ENCODE measurements around the gene MACO1. TPM values are rescaled to one million over a fixed set of nuclear protein-coding genes. Genes with fewer than 3 reads are reported as not detected.
A peak's percentile ranks its signal among the peaks of the same experiment; 100 is the strongest.
"Not testable (repeated sequence)": the region's sequence is repeated elsewhere in the genome, so short reads cannot be mapped to it uniquely, and the experiment has no call there.

MACO1 gene
- total RNA-seq, 2 donors from 2014 or later: 19.4 to 25.9 TPM

- intact Hi-C loops (cut with DNase I, micrococcal nuclease): not testable (repeated sequence)
- ATAC-seq (peak; percentile 13), DNase-seq (peak; percentile 54 to 63)
These were observed 76.1 kb downstream of the MACO1 start for GRCh38 chr1:25506566-25507463.

- DNase-seq (no peak), ATAC-seq (no peak)
- intact Hi-C loops (cut with DNase I, micrococcal nuclease): no loop called here
These were observed 83.0 kb downstream of the MACO1 start for GRCh38 chr1:25513666-25514065.

GRCh38 chr1:25515033-25515432, 84.3 kb downstream of the MACO1 start:
- DNase-seq (no peak), ATAC-seq (no peak)
- intact Hi-C loops (cut with DNase I, micrococcal nuclease): no loop called here

GRCh38 chr1:25516686-25517085, 86.0 kb downstream of the MACO1 start:
- ATAC-seq (no peak), DNase-seq (no peak)
- intact Hi-C loops (cut with DNase I, micrococcal nuclease): no loop called here

- DNase-seq (no peak), ATAC-seq (no peak)
- intact Hi-C loops (cut with DNase I, micrococcal nuclease): no loop called here
These were observed 87.0 kb downstream of the MACO1 start for GRCh38 chr1:25517476-25518394.

GRCh38 chr1:25519624-25520023, 88.9 kb downstream of the MACO1 start:
- ATAC-seq: no peak
- intact Hi-C loops (cut with DNase I, micrococcal nuclease): loop anchor here in 1 of 2 donors (10.0 kb wide), 1 partner anchor 115 kb away; no protein-coding TSS in a partner anchor
- DNase-seq: no peak

GRCh38 chr1:25520446-25521061, 89.9 kb downstream of the MACO1 start:
- DNase-seq: peak in 1 of 2 donors; percentile 81
- intact Hi-C loops (cut with DNase I, micrococcal nuclease): loop anchor here in 1 of 2 donors (10.0 kb wide), 1 partner anchor 116 kb away; no protein-coding TSS in a partner anchor
- peak; percentile 58 for ATAC-seq

GRCh38 chr1:25522031-25522655, 91.4 kb downstream of the MACO1 start:
- DNase-seq (no peak), ATAC-seq (no peak)
- intact Hi-C loops (cut with DNase I, micrococcal nuclease): loop anchor here in 1 of 2 donors (10.0 kb wide), 1 partner anchor 117 kb away; no protein-coding TSS in a partner anchor

GRCh38 chr1:25523542-25523941, 92.8 kb downstream of the MACO1 start:
- ATAC-seq (peak; percentile 74), DNase-seq (no peak)
- intact Hi-C loops (cut with DNase I, micrococcal nuclease): loop anchor here in 1 of 2 donors (10.0 kb wide), 1 partner anchor 119 kb away; no protein-coding TSS in a partner anchor

GRCh38 chr1:25524568-25525360, 94.1 kb downstream of the MACO1 start:
- intact Hi-C loops (cut with DNase I, micrococcal nuclease): loop anchor here in 1 of 2 donors (10.0 kb wide), 1 partner anchor 120 kb away; no protein-coding TSS in a partner anchor
- ATAC-seq (no peak), DNase-seq (no peak)

- intact Hi-C loops (cut with DNase I, micrococcal nuclease): loop anchor here in 1 of 2 donors (10.0 kb wide), 1 partner anchor 121 kb away; no protein-coding TSS in a partner anchor
- ATAC-seq (no peak), DNase-seq (no peak)
These were observed 94.6 kb downstream of the MACO1 start for GRCh38 chr1:25525361-25525688.

GRCh38 chr1:25526753-25527152, 96.1 kb downstream of the MACO1 start:
- intact Hi-C loops (cut with DNase I, micrococcal nuclease): loop anchor here in 1 of 2 donors (10.0 kb wide), 1 partner anchor 122 kb away; no protein-coding TSS in a partner anchor
- ATAC-seq: no peak

GRCh38 chr1:25527226-25527846, 96.6 kb downstream of the MACO1 start:
- intact Hi-C loops (cut with DNase I, micrococcal nuclease): loop anchor here in 1 of 2 donors (10.0 kb wide), 1 partner anchor 123 kb away; no protein-coding TSS in a partner anchor
- no peak for ATAC-seq
- DNase-seq: no peak

More at GRCh38 chr1:25526753-25527152, 96.1 kb downstream of the MACO1 start:
- DNase-seq: no peak

- DNase-seq (no peak), ATAC-seq (no peak)
- intact Hi-C loops (cut with DNase I, micrococcal nuclease): loop anchor here in 1 of 2 donors (10.0 kb wide), 1 partner anchor 123 kb away; no protein-coding TSS in a partner anchor
These were observed 97.4 kb downstream of the MACO1 start for GRCh38 chr1:25527946-25528595.

GRCh38 chr1:25528881-25529517, 98.3 kb downstream of the MACO1 start:
- ATAC-seq: no peak
- intact Hi-C loops (cut with DNase I, micrococcal nuclease): loop anchor here in 1 of 2 donors (10.0 kb wide), 1 partner anchor 124 kb away; no protein-coding TSS in a partner anchor
- no peak for DNase-seq
